ENCODE results near the gene CBFA2T3.

The CBFA2T3 gene

GRCh38 chr16:88908307-88908706 lies 68.7 kb downstream of the CBFA2T3 start (continued):
- TF ChIP-seq ZBTB44 (tag by site-specific recombination; IDR thresholded peaks at IDR 0.05) (no peak), ZNF704 (tag by site-specific recombination; IDR thresholded peaks at IDR 0.05) (no peak), GLIS1 (tag by site-specific recombination; IDR thresholded peaks at IDR 0.05) (no peak), ZNF26 (tag by site-specific recombination; IDR thresholded peaks at IDR 0.05) (no peak)

DNA sequence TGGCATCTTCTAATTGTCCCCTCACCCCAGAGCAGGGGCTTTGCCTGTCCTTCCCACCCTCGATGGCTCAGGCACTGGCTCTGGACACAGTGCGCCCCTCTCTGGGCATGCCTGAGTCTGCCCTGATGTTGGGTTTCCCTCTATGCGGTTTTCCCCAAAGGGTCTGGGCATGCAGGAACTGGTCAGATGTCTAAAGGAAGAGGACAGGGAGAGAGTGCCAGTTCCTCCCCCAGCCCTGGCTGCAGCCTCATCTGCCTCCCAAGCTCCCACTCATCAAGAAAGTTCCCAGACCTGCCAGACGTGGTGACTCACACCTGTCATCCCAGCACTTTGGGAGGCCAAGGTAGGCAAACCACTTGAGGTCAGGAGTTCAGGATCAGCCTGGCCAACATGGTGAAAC lies 69.2 kb downstream of the CBFA2T3 start:
- ChIA-PET CTCF (interaction anchor here (0.7 kb wide), 1 partner anchor 18 kb away, joined by 3 read pairs; no protein-coding TSS in a partner anchor), POLR2A (no interaction called here)
- Histone ChIP-seq H3K4me3 (ENCODE audit: low read depth, low read length) (no peak overlapping the region), H3K27ac (ENCODE audit: extremely low read depth, low read depth, low read length) (no peak overlapping the region), H3K9me3 (ENCODE audit: control insufficient read depth, insufficient read depth, low read depth, low read length) (no peaks in the 10 kb centered on the region), H3K36me3 (ENCODE audit: control insufficient read depth in 2 of 2, insufficient read depth in 1 of 2, low read length in 2 of 2) (no peaks in the 10 kb centered on the region), H3K4me1 (ENCODE audit: control insufficient read depth, insufficient read depth, low read length) (no peaks in the 10 kb centered on the region)
- TF ChIP-seq, protein P1, sequence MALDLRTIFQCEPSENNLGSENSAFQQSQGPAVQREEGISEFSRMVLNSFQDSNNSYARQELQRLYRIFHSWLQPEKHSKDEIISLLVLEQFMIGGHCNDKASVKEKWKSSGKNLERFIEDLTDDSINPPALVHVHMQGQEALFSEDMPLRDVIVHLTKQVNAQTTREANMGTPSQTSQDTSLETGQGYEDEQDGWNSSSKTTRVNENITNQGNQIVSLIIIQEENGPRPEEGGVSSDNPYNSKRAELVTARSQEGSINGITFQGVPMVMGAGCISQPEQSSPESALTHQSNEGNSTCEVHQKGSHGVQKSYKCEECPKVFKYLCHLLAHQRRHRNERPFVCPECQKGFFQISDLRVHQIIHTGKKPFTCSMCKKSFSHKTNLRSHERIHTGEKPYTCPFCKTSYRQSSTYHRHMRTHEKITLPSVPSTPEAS (tag by site-specific recombination; IDR thresholded peaks at IDR 0.05) = no peak
- TF ChIP-seq ZNF558 (tag by site-specific recombination; IDR thresholded peaks at IDR 0.05) (no peak), ZNF2 (tag by site-specific recombination; IDR thresholded peaks at IDR 0.05) (no peak), ZFP41 (tag by site-specific recombination; IDR thresholded peaks at IDR 0.05; ENCODE audit: borderline replicate concordance) (no peak), ZSCAN16 (tag by site-specific recombination; IDR thresholded peaks at IDR 0.05) (no peak)
- TF ChIP-seq, protein P2, sequence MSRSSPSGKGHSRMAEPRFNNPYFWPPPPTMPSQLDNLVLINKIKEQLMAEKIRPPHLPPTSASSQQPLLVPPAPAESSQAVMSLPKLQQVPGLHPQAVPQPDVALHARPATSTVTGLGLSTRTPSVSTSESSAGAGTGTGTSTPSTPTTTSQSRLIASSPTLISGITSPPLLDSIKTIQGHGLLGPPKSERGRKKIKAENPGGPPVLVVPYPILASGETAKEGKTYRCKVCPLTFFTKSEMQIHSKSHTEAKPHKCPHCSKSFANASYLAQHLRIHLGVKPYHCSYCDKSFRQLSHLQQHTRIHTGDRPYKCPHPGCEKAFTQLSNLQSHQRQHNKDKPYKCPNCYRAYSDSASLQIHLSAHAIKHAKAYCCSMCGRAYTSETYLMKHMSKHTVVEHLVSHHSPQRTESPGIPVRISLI (tag by site-specific recombination; IDR thresholded peaks at IDR 0.05) = no peak

DNA sequence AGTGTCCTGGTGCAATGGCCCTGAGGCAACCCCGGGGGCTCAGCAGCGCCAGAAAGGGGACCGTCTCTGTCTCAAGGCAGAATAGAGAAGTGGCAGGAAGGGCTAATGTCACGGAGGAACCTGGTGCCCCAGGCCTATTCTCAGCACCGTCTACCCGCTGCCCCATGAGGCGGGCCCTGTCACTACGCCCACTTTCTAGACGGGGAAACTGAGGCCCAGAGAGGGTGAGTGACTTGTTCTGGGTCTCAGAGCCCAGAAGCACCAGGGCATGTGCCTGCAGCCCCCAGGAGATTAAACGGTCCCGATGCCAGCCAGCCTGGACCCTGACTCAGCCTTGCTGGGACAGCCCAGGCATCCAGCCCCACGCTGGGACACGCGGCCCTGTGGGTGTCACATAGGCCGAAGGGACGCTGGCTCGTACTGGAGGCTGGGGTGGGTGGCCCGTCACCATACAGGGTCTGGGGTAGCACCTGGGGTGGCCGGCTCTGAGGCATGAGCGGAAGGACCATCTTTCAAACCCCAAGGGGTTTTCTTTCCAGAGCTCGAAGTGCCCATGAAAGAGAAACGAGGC lies 70.4 kb downstream of the CBFA2T3 start:
- Histone ChIP-seq H3K27ac (ENCODE audit: extremely low read depth, low read depth, low read length) (no peak overlapping the region), H3K4me3 (ENCODE audit: low read depth, low read length) (no peak overlapping the region), H3K36me3 (ENCODE audit: control insufficient read depth in 2 of 2, insufficient read depth in 1 of 2, low read length in 2 of 2) (no peaks in the 10 kb centered on the region), H3K9me3 (ENCODE audit: control insufficient read depth, insufficient read depth, low read depth, low read length) (no peaks in the 10 kb centered on the region), H3K4me1 (ENCODE audit: control insufficient read depth, insufficient read depth, low read length) (no peaks in the 10 kb centered on the region)
- ChIA-PET POLR2A (no interaction called here), CTCF (no interaction called here)
- no peak for TF ChIP-seq ZSCAN23 (tag by site-specific recombination; IDR thresholded peaks at IDR 0.05)
- TF ChIP-seq SETDB1 (IDR thresholded peaks at IDR 0.05; ENCODE audit: insufficient read length, low read length) = no peak
- no peak for TF ChIP-seq ZNF350 (tag by site-specific recombination; IDR thresholded peaks at IDR 0.05)
- TF ChIP-seq, protein P3, sequence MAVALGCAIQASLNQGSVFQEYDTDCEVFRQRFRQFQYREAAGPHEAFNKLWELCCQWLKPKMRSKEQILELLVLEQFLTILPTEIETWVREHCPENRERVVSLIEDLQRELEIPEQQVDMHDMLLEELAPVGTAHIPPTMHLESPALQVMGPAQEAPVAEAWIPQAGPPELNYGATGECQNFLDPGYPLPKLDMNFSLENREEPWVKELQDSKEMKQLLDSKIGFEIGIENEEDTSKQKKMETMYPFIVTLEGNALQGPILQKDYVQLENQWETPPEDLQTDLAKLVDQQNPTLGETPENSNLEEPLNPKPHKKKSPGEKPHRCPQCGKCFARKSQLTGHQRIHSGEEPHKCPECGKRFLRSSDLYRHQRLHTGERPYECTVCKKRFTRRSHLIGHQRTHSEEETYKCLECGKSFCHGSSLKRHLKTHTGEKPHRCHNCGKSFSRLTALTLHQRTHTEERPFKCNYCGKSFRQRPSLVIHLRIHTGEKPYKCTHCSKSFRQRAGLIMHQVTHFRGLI (tag by site-specific recombination; IDR thresholded peaks at IDR 0.05) = no peak
- TF ChIP-seq ZBTB49 (tag by site-specific recombination; IDR thresholded peaks at IDR 0.05; ENCODE audit: low read depth) = no peak
- no peak for TF ChIP-seq ZSCAN30 (tag by site-specific recombination; IDR thresholded peaks at IDR 0.05)
- no peak for TF ChIP-seq ZNF488 (tag by site-specific recombination; IDR thresholded peaks at IDR 0.05)
- TF ChIP-seq BCL11B (tag by site-specific recombination; IDR thresholded peaks at IDR 0.05; ENCODE audit: low read depth) = no peak
- TF ChIP-seq ZNF777 (tag by site-specific recombination; IDR thresholded peaks at IDR 0.05; ENCODE audit: borderline replicate concordance) = no peak
- TF ChIP-seq ZNF184 (tag by site-specific recombination; IDR thresholded peaks at IDR 0.05) = no peak
- TF ChIP-seq TCF7L2 (IDR thresholded peaks at IDR 0.05; ENCODE audit: borderline replicate concordance, low read depth, low read length) = no peak
- no peak for TF ChIP-seq ZNF169 (tag by site-specific recombination; IDR thresholded peaks at IDR 0.05)

Measured in HEK293 (cell line).